Lower lobe of right lung (tissue), 2 donors: Measurements from ENCODE around the gene ZC3HAV1L. TPM values are rescaled to one million over a fixed set of nuclear protein-coding genes. Genes with fewer than 3 reads are reported as not detected.

ENCODE experiments used
- ATAC-seq, 2 donors: fragments of 200-7000 bp; cut with Tn5 transposase; one replicate each; pipeline ENCODE4 v1.9.1; 2020 to 2022; ENCODE audit warnings: mild to moderate bottlenecking in 2 of 2, moderate library complexity in 2 of 2
- DNase-seq: peaks from one replicate; pipeline ENCODE4 v3.0.0-alpha.2; 2020
- H3K27ac ChIP-seq: fragments of 200-600 bp; one replicate; pipeline ENCODE4 v1.8.0; 2022
- H3K27me3 ChIP-seq: fragments of 200-600 bp; one replicate; pipeline ENCODE4 v1.8.0; 2022; ENCODE audit warnings: low read depth
- H3K36me3 ChIP-seq: fragments of 200-600 bp; one replicate; pipeline ENCODE4 v1.8.0; 2022; ENCODE audit warnings: mild to moderate bottlenecking
- H3K4me1 ChIP-seq: fragments of 200-600 bp; one replicate; pipeline ENCODE4 v1.8.0; 2022
- H3K4me3 ChIP-seq: fragments of 200-600 bp; one replicate; pipeline ENCODE4 v1.8.0; 2022; ENCODE audit warnings: mild to moderate bottlenecking
- H3K9me3 ChIP-seq: fragments of 200-600 bp; one replicate; pipeline ENCODE4 v1.8.0; 2022
- CTCF ChIP-seq: fragments of 200-600 bp; IDR thresholded peaks from one replicate; pipeline ENCODE4 v1.8.0; 2022; ENCODE audit warnings: antibody characterized with exemption, mild to moderate bottlenecking
- intact Hi-C: fragments of 100-400 bp; cut with DNase I; formaldehyde crosslinking; loops from one replicate; pipeline ENCODE4 v1.11.0; 2022
- total RNA-seq: library from RNA; stranded (reverse); fragmentation: NEBNext Ultra II Directional; extraction: Animal tissue kit (Norgen Biotek cat#: 25700); gene quantifications from one replicate; pipeline ENCODE4 v1.2.1, GENCODE V29; 2021
- donor health status: DM: no; HTN: yes; CAD: no; lungs with severe emphysema.

ZC3HAV1L gene
- total RNA-seq, 1 donor from 2014 or later, result 7.1 TPM

- ATAC-seq (no peak), DNase-seq (no peak)
- Histone ChIP-seq H3K9me3 (no peaks in the 10 kb centered on the region), H3K27ac (no peak overlapping the region), H3K4me3 (no peak overlapping the region), H3K36me3 (no peaks in the 10 kb centered on the region), H3K4me1 (no peaks in the 10 kb centered on the region), H3K27me3 (no peaks in the 10 kb centered on the region)
- TF ChIP-seq CTCF, result no peak
- intact Hi-C loops, result no loop called here
Measured at GRCh38 chr7:139011373-139011772, 24.5 kb downstream of the ZC3HAV1L start.

- ATAC-seq, result no peak
- TF ChIP-seq CTCF, result no peak
- Histone ChIP-seq H3K27ac (no peak overlapping the region), H3K27me3 (no peaks in the 10 kb centered on the region), H3K9me3 (peaks cover 4% of the 10 kb centered on the region), H3K4me3 (no peak overlapping the region), H3K36me3 (no peaks in the 10 kb centered on the region), H3K4me1 (no peaks in the 10 kb centered on the region)
- no peak for DNase-seq
- intact Hi-C loops, result no loop called here
Measured at GRCh38 chr7:139004321-139005090, 31.3 kb downstream of the ZC3HAV1L start.

GRCh38 chr7:138999414-138999813 lies 36.4 kb downstream of the ZC3HAV1L start:
- ATAC-seq, result no peak
- Histone ChIP-seq H3K9me3 (no peaks in the 10 kb centered on the region), H3K36me3 (no peaks in the 10 kb centered on the region), H3K4me3 (no peak overlapping the region), H3K27ac (no peak overlapping the region), H3K27me3 (no peaks in the 10 kb centered on the region), H3K4me1 (no peaks in the 10 kb centered on the region)
- no peak for TF ChIP-seq CTCF
- intact Hi-C loops, result no loop called here
- DNase-seq, result no peak

- no peak overlapping the region for H3K4me3 ChIP-seq
- H3K36me3 ChIP-seq, result no peaks in the 10 kb centered on the region
- intact Hi-C loops, result no loop called here
- no peaks in the 10 kb centered on the region for H3K27me3 ChIP-seq
- no peak for ATAC-seq
- no peak overlapping the region for H3K27ac ChIP-seq
- no peak for TF ChIP-seq CTCF
- DNase-seq, result no peak
- no peaks in the 10 kb centered on the region for H3K4me1 ChIP-seq
- peaks cover 6% of the 10 kb centered on the region for H3K9me3 ChIP-seq
Measured at GRCh38 chr7:138992052-138992531, 43.8 kb downstream of the ZC3HAV1L start.

GRCh38 chr7:138987686-138988085 lies 48.2 kb downstream of the ZC3HAV1L start:
- no peaks in the 10 kb centered on the region for H3K4me1 ChIP-seq
- intact Hi-C loops, result no loop called here
- H3K36me3 ChIP-seq, result no peaks in the 10 kb centered on the region
- no peak for TF ChIP-seq CTCF
- no peak overlapping the region for H3K27ac ChIP-seq
- H3K27me3 ChIP-seq, result no peaks in the 10 kb centered on the region
- peaks cover 6% of the 10 kb centered on the region for H3K9me3 ChIP-seq
- no peak overlapping the region for H3K4me3 ChIP-seq
- no peak for ATAC-seq
- no peak for DNase-seq
